ENCODE measurements around the gene ARHGEF19. TPM values are rescaled to one million over a fixed set of nuclear protein-coding genes. Genes with fewer than 3 reads are reported as not detected.

The ARHGEF19 gene
- total and polyA plus RNA-seq, 2 of the 13 experiments (the other 11 are each of a cell fraction or from before 2014, with no cell fraction given) = 1.7 to 1.8 TPM

DNA sequence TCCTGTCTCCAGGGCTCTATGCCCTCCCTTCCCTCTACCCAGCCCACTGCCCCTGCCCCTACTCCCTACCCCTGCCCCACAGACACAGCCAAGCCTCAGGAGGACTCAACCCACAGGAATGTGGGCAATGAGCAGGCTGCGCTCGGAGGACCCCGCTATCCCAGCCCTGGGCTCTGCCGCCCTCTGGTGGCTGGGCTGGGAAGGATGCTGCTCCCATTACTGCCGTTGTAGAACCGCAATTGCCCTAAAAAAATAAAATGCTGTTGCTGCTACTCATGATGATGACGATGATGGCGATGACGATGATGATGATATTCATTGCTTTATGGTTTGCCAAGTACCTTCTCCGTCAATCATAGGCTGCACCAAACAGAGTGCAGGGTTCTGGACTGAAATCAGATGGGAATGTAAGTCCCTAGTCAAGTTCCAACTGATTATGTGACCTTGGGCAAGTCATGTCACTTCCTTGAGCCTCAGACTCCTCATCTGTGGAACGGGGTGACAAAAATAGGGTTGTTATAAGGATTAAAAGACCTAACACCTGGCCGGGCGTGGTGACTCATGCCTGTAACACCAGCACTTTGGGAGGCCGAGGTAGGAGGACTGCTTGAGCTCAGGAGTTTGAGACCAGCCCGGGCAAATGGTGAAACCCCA lies 24.6 kb downstream of the ARHGEF19 start (continued):
- TF ChIP-seq, protein P1, sequence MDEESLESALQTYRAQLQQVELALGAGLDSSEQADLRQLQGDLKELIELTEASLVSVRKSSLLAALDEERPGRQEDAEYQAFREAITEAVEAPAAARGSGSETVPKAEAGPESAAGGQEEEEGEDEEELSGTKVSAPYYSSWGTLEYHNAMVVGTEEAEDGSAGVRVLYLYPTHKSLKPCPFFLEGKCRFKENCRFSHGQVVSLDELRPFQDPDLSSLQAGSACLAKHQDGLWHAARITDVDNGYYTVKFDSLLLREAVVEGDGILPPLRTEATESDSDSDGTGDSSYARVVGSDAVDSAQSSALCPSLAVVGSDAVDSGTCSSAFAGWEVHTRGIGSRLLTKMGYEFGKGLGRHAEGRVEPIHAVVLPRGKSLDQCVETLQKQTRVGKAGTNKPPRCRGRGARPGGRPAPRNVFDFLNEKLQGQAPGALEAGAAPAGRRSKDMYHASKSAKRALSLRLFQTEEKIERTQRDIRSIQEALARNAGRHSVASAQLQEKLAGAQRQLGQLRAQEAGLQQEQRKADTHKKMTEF (CRISPR knock-in tag; IDR thresholded peaks at IDR 0.05) = 0 out of 2 replicates have a peak, but pooled peaks have one; percentile 29
- TF ChIP-seq NR1H2 (CRISPR knock-in tag; IDR thresholded peaks at IDR 0.05; ENCODE audit: borderline replicate concordance, low read depth) = no peak
- peak; percentile 52; the same call in 1 of the 2 replicates for TF ChIP-seq ETV5 (CRISPR knock-in tag; IDR thresholded peaks at IDR 0.05; ENCODE audit: borderline replicate concordance)
- TF ChIP-seq, protein P2, sequence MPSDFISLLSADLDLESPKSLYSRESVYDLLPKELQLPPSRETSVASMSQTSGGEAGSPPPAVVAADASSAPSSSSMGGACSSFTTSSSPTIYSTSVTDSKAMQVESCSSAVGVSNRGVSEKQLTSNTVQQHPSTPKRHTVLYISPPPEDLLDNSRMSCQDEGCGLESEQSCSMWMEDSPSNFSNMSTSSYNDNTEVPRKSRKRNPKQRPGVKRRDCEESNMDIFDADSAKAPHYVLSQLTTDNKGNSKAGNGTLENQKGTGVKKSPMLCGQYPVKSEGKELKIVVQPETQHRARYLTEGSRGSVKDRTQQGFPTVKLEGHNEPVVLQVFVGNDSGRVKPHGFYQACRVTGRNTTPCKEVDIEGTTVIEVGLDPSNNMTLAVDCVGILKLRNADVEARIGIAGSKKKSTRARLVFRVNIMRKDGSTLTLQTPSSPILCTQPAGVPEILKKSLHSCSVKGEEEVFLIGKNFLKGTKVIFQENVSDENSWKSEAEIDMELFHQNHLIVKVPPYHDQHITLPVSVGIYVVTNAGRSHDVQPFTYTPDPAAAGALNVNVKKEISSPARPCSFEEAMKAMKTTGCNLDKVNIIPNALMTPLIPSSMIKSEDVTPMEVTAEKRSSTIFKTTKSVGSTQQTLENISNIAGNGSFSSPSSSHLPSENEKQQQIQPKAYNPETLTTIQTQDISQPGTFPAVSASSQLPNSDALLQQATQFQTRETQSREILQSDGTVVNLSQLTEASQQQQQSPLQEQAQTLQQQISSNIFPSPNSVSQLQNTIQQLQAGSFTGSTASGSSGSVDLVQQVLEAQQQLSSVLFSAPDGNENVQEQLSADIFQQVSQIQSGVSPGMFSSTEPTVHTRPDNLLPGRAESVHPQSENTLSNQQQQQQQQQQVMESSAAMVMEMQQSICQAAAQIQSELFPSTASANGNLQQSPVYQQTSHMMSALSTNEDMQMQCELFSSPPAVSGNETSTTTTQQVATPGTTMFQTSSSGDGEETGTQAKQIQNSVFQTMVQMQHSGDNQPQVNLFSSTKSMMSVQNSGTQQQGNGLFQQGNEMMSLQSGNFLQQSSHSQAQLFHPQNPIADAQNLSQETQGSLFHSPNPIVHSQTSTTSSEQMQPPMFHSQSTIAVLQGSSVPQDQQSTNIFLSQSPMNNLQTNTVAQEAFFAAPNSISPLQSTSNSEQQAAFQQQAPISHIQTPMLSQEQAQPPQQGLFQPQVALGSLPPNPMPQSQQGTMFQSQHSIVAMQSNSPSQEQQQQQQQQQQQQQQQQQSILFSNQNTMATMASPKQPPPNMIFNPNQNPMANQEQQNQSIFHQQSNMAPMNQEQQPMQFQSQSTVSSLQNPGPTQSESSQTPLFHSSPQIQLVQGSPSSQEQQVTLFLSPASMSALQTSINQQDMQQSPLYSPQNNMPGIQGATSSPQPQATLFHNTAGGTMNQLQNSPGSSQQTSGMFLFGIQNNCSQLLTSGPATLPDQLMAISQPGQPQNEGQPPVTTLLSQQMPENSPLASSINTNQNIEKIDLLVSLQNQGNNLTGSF (CRISPR knock-in tag; IDR thresholded peaks at IDR 0.05) = no peak
- TF ChIP-seq STAG1 (CRISPR knock-in tag; IDR thresholded peaks at IDR 0.05) = peak; percentile 99
- TF ChIP-seq, protein P3, sequence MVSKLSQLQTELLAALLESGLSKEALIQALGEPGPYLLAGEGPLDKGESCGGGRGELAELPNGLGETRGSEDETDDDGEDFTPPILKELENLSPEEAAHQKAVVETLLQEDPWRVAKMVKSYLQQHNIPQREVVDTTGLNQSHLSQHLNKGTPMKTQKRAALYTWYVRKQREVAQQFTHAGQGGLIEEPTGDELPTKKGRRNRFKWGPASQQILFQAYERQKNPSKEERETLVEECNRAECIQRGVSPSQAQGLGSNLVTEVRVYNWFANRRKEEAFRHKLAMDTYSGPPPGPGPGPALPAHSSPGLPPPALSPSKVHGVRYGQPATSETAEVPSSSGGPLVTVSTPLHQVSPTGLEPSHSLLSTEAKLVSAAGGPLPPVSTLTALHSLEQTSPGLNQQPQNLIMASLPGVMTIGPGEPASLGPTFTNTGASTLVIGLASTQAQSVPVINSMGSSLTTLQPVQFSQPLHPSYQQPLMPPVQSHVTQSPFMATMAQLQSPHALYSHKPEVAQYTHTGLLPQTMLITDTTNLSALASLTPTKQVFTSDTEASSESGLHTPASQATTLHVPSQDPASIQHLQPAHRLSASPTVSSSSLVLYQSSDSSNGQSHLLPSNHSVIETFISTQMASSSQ (IDR thresholded peaks at IDR 0.05; ENCODE audit: low read depth) = no peak
- TF ChIP-seq, protein P3 (CRISPR knock-in tag; IDR thresholded peaks at IDR 0.05; ENCODE audit: borderline replicate concordance) = no peak
- TF ChIP-seq MEF2D (CRISPR knock-in tag; IDR thresholded peaks at IDR 0.05) = no peak
- TF ChIP-seq, protein P4, sequence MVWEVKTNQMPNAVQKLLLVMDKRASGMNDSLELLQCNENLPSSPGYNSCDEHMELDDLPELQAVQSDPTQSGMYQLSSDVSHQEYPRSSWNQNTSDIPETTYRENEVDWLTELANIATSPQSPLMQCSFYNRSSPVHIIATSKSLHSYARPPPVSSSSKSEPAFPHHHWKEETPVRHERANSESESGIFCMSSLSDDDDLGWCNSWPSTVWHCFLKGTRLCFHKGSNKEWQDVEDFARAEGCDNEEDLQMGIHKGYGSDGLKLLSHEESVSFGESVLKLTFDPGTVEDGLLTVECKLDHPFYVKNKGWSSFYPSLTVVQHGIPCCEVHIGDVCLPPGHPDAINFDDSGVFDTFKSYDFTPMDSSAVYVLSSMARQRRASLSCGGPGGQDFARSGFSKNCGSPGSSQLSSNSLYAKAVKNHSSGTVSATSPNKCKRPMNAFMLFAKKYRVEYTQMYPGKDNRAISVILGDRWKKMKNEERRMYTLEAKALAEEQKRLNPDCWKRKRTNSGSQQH (CRISPR knock-in tag; IDR thresholded peaks at IDR 0.05; ENCODE audit: low read depth) = no peak
- TF ChIP-seq NFE2L1 (CRISPR knock-in tag; IDR thresholded peaks at IDR 0.05; ENCODE audit: borderline replicate concordance) = no peak
- TF ChIP-seq, protein P5, sequence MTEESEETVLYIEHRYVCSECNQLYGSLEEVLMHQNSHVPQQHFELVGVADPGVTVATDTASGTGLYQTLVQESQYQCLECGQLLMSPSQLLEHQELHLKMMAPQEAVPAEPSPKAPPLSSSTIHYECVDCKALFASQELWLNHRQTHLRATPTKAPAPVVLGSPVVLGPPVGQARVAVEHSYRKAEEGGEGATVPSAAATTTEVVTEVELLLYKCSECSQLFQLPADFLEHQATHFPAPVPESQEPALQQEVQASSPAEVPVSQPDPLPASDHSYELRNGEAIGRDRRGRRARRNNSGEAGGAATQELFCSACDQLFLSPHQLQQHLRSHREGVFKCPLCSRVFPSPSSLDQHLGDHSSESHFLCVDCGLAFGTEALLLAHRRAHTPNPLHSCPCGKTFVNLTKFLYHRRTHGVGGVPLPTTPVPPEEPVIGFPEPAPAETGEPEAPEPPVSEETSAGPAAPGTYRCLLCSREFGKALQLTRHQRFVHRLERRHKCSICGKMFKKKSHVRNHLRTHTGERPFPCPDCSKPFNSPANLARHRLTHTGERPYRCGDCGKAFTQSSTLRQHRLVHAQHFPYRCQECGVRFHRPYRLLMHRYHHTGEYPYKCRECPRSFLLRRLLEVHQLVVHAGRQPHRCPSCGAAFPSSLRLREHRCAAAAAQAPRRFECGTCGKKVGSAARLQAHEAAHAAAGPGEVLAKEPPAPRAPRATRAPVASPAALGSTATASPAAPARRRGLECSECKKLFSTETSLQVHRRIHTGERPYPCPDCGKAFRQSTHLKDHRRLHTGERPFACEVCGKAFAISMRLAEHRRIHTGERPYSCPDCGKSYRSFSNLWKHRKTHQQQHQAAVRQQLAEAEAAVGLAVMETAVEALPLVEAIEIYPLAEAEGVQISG (CRISPR knock-in tag; IDR thresholded peaks at IDR 0.05) = 0 out of 2 replicates have a peak, but pooled peaks have one; percentile 27
- no peak for TF ChIP-seq HES4 (CRISPR knock-in tag; IDR thresholded peaks at IDR 0.05; ENCODE audit: borderline replicate concordance)

Data from HepG2 (cell line).